Neuronal stem cell (in vitro differentiated cells): Measurements from ENCODE around the gene PCDHGC5.

ENCODE experiments used
- DNase-seq: peaks from one replicate; pipeline ENCODE4 v3.0.0-alpha.2; 2013; ENCODE audit warnings: low spot score
- H2AFZ ChIP-seq: one replicate; pipeline ENCODE4 v1.6.1; 2013; ENCODE audit warnings: mild to moderate bottlenecking, low read length, inconsistent platforms
- H2AK5ac ChIP-seq: 2 replicates; pipeline ENCODE4 v1.6.1; 2013; ENCODE audit warnings: low read depth, mild to moderate bottlenecking, inconsistent platforms, low read length, moderate library complexity, mixed read lengths
- H2BK120ac ChIP-seq: 2 replicates; pipeline ENCODE4 v1.6.1; 2013; ENCODE audit warnings: low read depth, mild to moderate bottlenecking, inconsistent platforms, low read length, moderate library complexity, mixed read lengths
- H2BK12ac ChIP-seq: one replicate; pipeline ENCODE4 v1.6.1; 2013; ENCODE audit warnings: low read length, inconsistent platforms
- H2BK15ac ChIP-seq: 2 replicates; pipeline ENCODE4 v1.6.1; 2013; ENCODE audit warnings: mild to moderate bottlenecking, low read length, inconsistent platforms, mixed read lengths
- H2BK5ac ChIP-seq: one replicate; pipeline ENCODE4 v1.6.1; 2013; ENCODE audit warnings: inconsistent platforms, mild to moderate bottlenecking, low read length, moderate library complexity
- H3K14ac ChIP-seq: one replicate; pipeline ENCODE4 v1.6.1; 2013; ENCODE audit warnings: low read length, inconsistent platforms
- H3K18ac ChIP-seq: 2 replicates; pipeline ENCODE4 v1.6.1; 2013; ENCODE audit warnings: low read length, inconsistent platforms
- H3K23ac ChIP-seq: 2 replicates; pipeline ENCODE4 v1.6.1; 2013; ENCODE audit warnings: low read depth, mild to moderate bottlenecking, mixed read lengths, low read length, inconsistent platforms; ENCODE audit not compliant: poor library complexity
- H3K27ac ChIP-seq: replicated peaks from 3 replicates; pipeline ENCODE4 v1.5.1; 2013; ENCODE audit warnings: low read length, inconsistent platforms
- H3K27me3 ChIP-seq, 3 experiments: 2 replicates each; pipeline ENCODE4 v1.6.1; 2013; ENCODE audit warnings: low read length in 3 of 3, mild to moderate bottlenecking in 2 of 3, inconsistent platforms in 1 of 3, low read depth in 1 of 3, mixed read lengths in 1 of 3, moderate library complexity in 1 of 3; ENCODE audit not compliant: control insufficient read depth in 3 of 3, insufficient read depth in 3 of 3
- H3K36me3 ChIP-seq, 2 donors: replicated peaks in 1 of 2; 2 replicates each; pipeline ENCODE4 v1.6.1; 2013; ENCODE audit warnings: low read length in 2 of 2; ENCODE audit not compliant: control insufficient read depth in 2 of 2, insufficient read depth in 2 of 2
- H3K4ac ChIP-seq: 2 replicates; pipeline ENCODE4 v1.6.1; 2013; ENCODE audit warnings: inconsistent platforms, mild to moderate bottlenecking, low read length, moderate library complexity
- H3K4me1 ChIP-seq, 2 donors: 1 replicate in 1 of 2; 2 replicates in 1 of 2; pipeline ENCODE4 v1.6.1; 2013; ENCODE audit warnings: low read length in 2 of 2, low read depth in 1 of 2; ENCODE audit not compliant: control insufficient read depth in 2 of 2, insufficient read depth in 1 of 2
- H3K4me2 ChIP-seq: one replicate; pipeline ENCODE4 v1.6.1; 2013; ENCODE audit warnings: mild to moderate bottlenecking, low read length, inconsistent platforms; ENCODE audit not compliant: insufficient read depth, poor library complexity, severe bottlenecking
- H3K4me3 ChIP-seq, 2 donors: 2 replicates each; pipeline ENCODE4 v1.5.1; 2013; ENCODE audit warnings: low read length in 2 of 2, mild to moderate bottlenecking in 2 of 2, inconsistent platforms in 1 of 2, moderate library complexity in 1 of 2
- H3K79me1 ChIP-seq: one replicate; pipeline ENCODE4 v1.6.1; 2013; ENCODE audit warnings: low read depth, mild to moderate bottlenecking, inconsistent platforms, low read length, moderate library complexity
- H3K9ac ChIP-seq: one replicate; pipeline ENCODE4 v1.6.1; 2013; ENCODE audit warnings: mild to moderate bottlenecking, low read depth, low read length, inconsistent platforms; ENCODE audit not compliant: poor library complexity
- H3K9me3 ChIP-seq, 2 donors: replicated peaks in 1 of 2; 2 replicates each; pipeline versions ENCODE3 to v1.6.1; 2013; ENCODE audit warnings: low read length in 2 of 2, mild to moderate bottlenecking in 2 of 2, inconsistent platforms in 1 of 2, low read depth in 1 of 2, mixed read lengths in 1 of 2, moderate library complexity in 1 of 2; ENCODE audit not compliant: control insufficient read depth in 2 of 2, insufficient read depth in 1 of 2
- H4K8ac ChIP-seq: one replicate; pipeline ENCODE4 v1.6.1; 2013; ENCODE audit warnings: low read depth, mild to moderate bottlenecking, inconsistent platforms, low read length, moderate library complexity
- H4K91ac ChIP-seq: one replicate; pipeline ENCODE4 v1.6.1; 2013; ENCODE audit warnings: low read length, low read depth, mild to moderate bottlenecking, inconsistent platforms; ENCODE audit not compliant: poor library complexity
- WGBS, 2 donors: extraction: QIAGEN DNeasy Blood & Tissue Kit; methylation state at CpG; one replicate each; pipeline ENCODE4 v1.1.7; 2013; ENCODE audit warnings: missing lambda C conversion rate in 2 of 2, mixed read lengths in 1 of 2; ENCODE audit not compliant: insufficient read length in 2 of 2, insufficient replicate concordance in 1 of 2; ENCODE audit errors: extremely low coverage in 2 of 2; 5-methylcytosine and 5-hydroxymethylcytosine counted together

Gene PCDHGC5

GRCh38 chr5:141515141-141515540 lies 26.3 kb downstream of the PCDHGC5 start:
- H2AK5ac ChIP-seq = peak overlapping the region; percentile 50
- H4K8ac ChIP-seq = no peak overlapping the region
- no peak overlapping the region for H3K9ac ChIP-seq
- no peak overlapping the region for H2BK15ac ChIP-seq
- H3K9me3 ChIP-seq = peaks cover 0 to 16% of the 10 kb centered on the region in 2 donors
- no peak overlapping the region for H2BK120ac ChIP-seq
- H3K27ac ChIP-seq = peak overlapping the region; percentile 99
- no CpG with 5 or more reads among the region's 3 CpGs for WGBS, 2 donors
- H2AFZ ChIP-seq = no peak overlapping the region
- peaks cover 31 to 79% of the 10 kb centered on the region in 2 donors for H3K36me3 ChIP-seq
- H3K4ac ChIP-seq = no peak overlapping the region
- no peak overlapping the region for H3K4me2 ChIP-seq
- H3K27me3 ChIP-seq = no peaks in the 10 kb centered on the region
- no peak overlapping the region for H3K23ac ChIP-seq
- H4K91ac ChIP-seq = no peak overlapping the region
- no peaks in the 10 kb centered on the region for H3K79me1 ChIP-seq
- no peak for DNase-seq
- H2BK12ac ChIP-seq = no peak overlapping the region
- peak overlapping the region; percentile 3 for H2BK5ac ChIP-seq
- H3K4me3 ChIP-seq = no peak overlapping the region
- H3K4me1 ChIP-seq = peaks cover 25 to 28% of the 10 kb centered on the region in 2 donors
- peak overlapping the region; percentile 2 for H3K18ac ChIP-seq
- H3K14ac ChIP-seq = no peak overlapping the region

- peaks cover 21 to 74% of the 10 kb centered on the region in 2 donors for H3K36me3 ChIP-seq
- WGBS, 2 donors = no CpG with 5 or more reads among the region's 4 CpGs
Measured at GRCh38 chr5:141515946-141516671, 27.2 kb downstream of the PCDHGC5 start.

GRCh38 chr5:141516672-141517025 lies 27.8 kb downstream of the PCDHGC5 start:
- H2AK5ac ChIP-seq = peak overlapping the region; percentile 81

More at GRCh38 chr5:141515946-141516671, 27.2 kb downstream of the PCDHGC5 start:
- no peak overlapping the region for H3K14ac ChIP-seq
- peak overlapping the region; percentile 98 for H2BK12ac ChIP-seq
- H3K27ac ChIP-seq = peak overlapping the region; percentile 35
- H2BK5ac ChIP-seq = no peak overlapping the region
- no peak overlapping the region for H3K4me2 ChIP-seq
- H3K79me1 ChIP-seq = no peaks in the 10 kb centered on the region
- no peak for DNase-seq
- H3K4me3 ChIP-seq = no peak overlapping the region
- no peak overlapping the region for H2AFZ ChIP-seq
- peak overlapping the region; percentile 81 for H2AK5ac ChIP-seq
- H3K27me3 ChIP-seq = no peaks in the 10 kb centered on the region
- no peak overlapping the region for H2BK120ac ChIP-seq
- H3K4me1 ChIP-seq = peaks cover 27 to 31% of the 10 kb centered on the region in 2 donors
- no peak overlapping the region for H4K8ac ChIP-seq
- H3K23ac ChIP-seq = peak overlapping the region; percentile 3
- no peak overlapping the region for H2BK15ac ChIP-seq
- H3K9me3 ChIP-seq = peaks cover 0 to 21% of the 10 kb centered on the region in 2 donors
- no peak overlapping the region for H4K91ac ChIP-seq
- no peak overlapping the region for H3K9ac ChIP-seq
- H3K18ac ChIP-seq = peak overlapping the region; percentile 77
- no peak overlapping the region for H3K4ac ChIP-seq

GRCh38 chr5:141517312-141517711 lies 28.4 kb downstream of the PCDHGC5 start:
- Histone ChIP-seq H4K91ac (peak overlapping the region; percentile 3), H3K9ac (no peak overlapping the region), H3K4me2 (no peak overlapping the region), H3K27me3 (no peaks in the 10 kb centered on the region), H2BK15ac (no peak overlapping the region), H3K79me1 (no peaks in the 10 kb centered on the region), H3K4ac (no peak overlapping the region), H3K9me3 (peaks cover 0 to 19% of the 10 kb centered on the region in 2 donors), H2BK120ac (no peak overlapping the region), H2AK5ac (peak overlapping the region; percentile 81), H2BK5ac (no peak overlapping the region), H3K4me1 (peaks cover 35 to 36% of the 10 kb centered on the region in 2 donors), H4K8ac (no peak overlapping the region), H3K18ac (peak overlapping the region; percentile 12), H2BK12ac (no peak overlapping the region), H3K27ac (no peak overlapping the region), H3K36me3 (peaks cover 13 to 67% of the 10 kb centered on the region in 2 donors), H3K23ac (no peak overlapping the region), H2AFZ (no peak overlapping the region), H3K14ac (no peak overlapping the region), H3K4me3 (no peak overlapping the region)
- no CpG with 5 or more reads among the region's 8 CpGs for WGBS, 2 donors
- DNase-seq = no peak

More at GRCh38 chr5:141516672-141517025, 27.8 kb downstream of the PCDHGC5 start:
- Histone ChIP-seq H3K36me3 (peaks cover 16 to 69% of the 10 kb centered on the region in 2 donors), H4K8ac (no peak overlapping the region), H3K9me3 (peaks cover 0 to 19% of the 10 kb centered on the region in 2 donors), H2AFZ (no peak overlapping the region), H4K91ac (no peak overlapping the region), H3K4me1 (peaks cover 31 to 33% of the 10 kb centered on the region in 2 donors), H3K18ac (peak overlapping the region; percentile 82), H3K4me2 (no peak overlapping the region), H3K4me3 (no peak overlapping the region), H3K9ac (no peak overlapping the region), H2BK5ac (no peak overlapping the region), H3K27ac (peak overlapping the region; percentile 35), H3K79me1 (no peaks in the 10 kb centered on the region), H3K27me3 (no peaks in the 10 kb centered on the region), H3K4ac (no peak overlapping the region), H2BK12ac (peak overlapping the region; percentile 12), H3K14ac (no peak overlapping the region), H2BK120ac (no peak overlapping the region), H3K23ac (peak overlapping the region; percentile 3), H2BK15ac (no peak overlapping the region)
- no peak for DNase-seq
- no CpG with 5 or more reads among the region's 8 CpGs for WGBS, 2 donors
